Glomerular endothelial cell (primary cell): ENCODE data around the gene MED14. TPM values are rescaled to one million over a fixed set of nuclear protein-coding genes. Genes with fewer than 3 reads are reported as not detected.
A peak's percentile ranks its signal among the peaks of the same experiment; 100 is the strongest.
"Not testable (repeated sequence)": the region's sequence is repeated elsewhere in the genome, so short reads cannot be mapped to it uniquely, and the experiment has no call there.

Experiments used
- DNase-seq: peaks from one replicate; pipeline ENCODE4 v3.0.0-alpha.2; 2011; ENCODE audit warnings: low read depth, low spot score; ENCODE audit errors: extremely low read depth
- total RNA-seq: library from RNA; depleted of rRNA; stranded (reverse); fragments of >200 nt; gene quantifications from 2 replicates; pipeline ENCODE4 v1.2.3, GENCODE V29; 2015

The MED14 gene
- 22.4 and 33.3 TPM in 2 replicates for total RNA-seq

GRCh38 chrX:40735325-40736169, at the start of gene MED14:
TSS of gene MED14 (minus strand) at chrX:40735542. CDS start at chrX:40735412, 130 bp downstream.
- DNase-seq: peak; percentile 31

GRCh38 chrX:40784516-40785151, 49.3 kb upstream of the MED14 start:
- DNase-seq: no peak

GRCh38 chrX:40782644-40783259, 47.4 kb upstream of the MED14 start:
- not testable (repeated sequence) for DNase-seq

GRCh38 chrX:40780951-40781350, 45.6 kb upstream of the MED14 start:
- no peak for DNase-seq

DNA sequence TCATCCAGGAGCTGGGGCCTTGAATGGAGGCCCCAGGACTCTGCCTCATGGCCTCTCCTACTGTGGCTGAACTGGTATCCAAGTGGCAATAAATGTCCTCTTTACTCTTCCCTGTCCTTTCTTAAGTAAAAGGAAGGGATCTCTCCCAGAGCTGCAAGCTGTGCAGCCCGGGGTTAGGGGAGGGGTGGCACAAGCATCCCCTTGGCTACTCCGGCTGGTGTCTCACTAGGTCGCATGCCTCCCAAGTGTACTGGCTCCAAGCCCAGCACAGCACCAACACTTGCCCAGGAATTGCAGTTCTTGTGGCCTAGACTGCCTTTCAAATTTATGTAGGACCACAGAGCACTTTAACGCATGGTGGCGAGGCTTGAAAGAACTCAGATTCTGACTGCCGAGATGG, 44.7 kb upstream of the MED14 start:
- DNase-seq: no peak

DNA sequence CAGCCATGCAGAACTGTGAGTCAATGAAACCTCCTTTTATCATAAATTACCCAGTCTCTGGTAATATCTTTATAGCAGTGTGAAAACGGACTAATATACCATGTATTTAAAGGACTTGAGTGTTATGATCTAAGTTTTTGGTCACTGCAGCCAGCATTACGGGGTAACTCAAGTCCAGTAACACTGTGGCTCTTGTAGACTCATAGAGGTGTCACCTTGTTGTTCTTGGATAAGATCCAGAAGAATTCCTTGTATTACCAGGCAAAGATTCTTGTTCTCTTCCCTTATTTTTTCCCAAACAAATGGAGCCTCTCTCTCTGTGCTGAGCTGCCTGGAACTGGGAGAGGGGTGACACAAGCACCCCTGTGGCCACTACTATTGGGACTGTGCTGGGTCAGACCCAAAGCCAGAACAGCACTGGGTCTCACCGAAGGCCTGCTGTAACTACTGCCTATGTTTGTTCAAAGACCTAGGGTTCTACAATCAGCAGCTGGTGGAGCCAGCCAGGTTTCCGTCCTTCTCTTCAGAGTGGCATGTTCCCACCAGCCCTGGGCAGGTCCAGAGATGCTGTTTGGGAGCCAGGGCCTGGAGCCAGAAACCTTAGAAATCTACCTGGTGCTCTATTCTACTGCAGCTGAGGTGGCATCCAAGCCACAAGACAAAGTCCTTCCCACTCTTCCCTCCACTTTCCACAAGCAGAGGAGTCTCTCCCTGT, 43.7 kb upstream of the MED14 start:
- DNase-seq: no peak

GRCh38 chrX:40773809-40774208, 38.5 kb upstream of the MED14 start:
- no peak for DNase-seq

- no peak for DNase-seq
Observed at GRCh38 chrX:40773188-40773587, 37.8 kb upstream of the MED14 start.

GRCh38 chrX:40772290-40772689, 36.9 kb upstream of the MED14 start:
- DNase-seq: no peak

GRCh38 chrX:40761762-40762161, 26.4 kb upstream of the MED14 start:
- DNase-seq: no peak

- no peak for DNase-seq
Observed at GRCh38 chrX:40759374-40759773, 24.0 kb upstream of the MED14 start.

GRCh38 chrX:40757058-40757457, 21.7 kb upstream of the MED14 start:
- DNase-seq: no peak

DNA sequence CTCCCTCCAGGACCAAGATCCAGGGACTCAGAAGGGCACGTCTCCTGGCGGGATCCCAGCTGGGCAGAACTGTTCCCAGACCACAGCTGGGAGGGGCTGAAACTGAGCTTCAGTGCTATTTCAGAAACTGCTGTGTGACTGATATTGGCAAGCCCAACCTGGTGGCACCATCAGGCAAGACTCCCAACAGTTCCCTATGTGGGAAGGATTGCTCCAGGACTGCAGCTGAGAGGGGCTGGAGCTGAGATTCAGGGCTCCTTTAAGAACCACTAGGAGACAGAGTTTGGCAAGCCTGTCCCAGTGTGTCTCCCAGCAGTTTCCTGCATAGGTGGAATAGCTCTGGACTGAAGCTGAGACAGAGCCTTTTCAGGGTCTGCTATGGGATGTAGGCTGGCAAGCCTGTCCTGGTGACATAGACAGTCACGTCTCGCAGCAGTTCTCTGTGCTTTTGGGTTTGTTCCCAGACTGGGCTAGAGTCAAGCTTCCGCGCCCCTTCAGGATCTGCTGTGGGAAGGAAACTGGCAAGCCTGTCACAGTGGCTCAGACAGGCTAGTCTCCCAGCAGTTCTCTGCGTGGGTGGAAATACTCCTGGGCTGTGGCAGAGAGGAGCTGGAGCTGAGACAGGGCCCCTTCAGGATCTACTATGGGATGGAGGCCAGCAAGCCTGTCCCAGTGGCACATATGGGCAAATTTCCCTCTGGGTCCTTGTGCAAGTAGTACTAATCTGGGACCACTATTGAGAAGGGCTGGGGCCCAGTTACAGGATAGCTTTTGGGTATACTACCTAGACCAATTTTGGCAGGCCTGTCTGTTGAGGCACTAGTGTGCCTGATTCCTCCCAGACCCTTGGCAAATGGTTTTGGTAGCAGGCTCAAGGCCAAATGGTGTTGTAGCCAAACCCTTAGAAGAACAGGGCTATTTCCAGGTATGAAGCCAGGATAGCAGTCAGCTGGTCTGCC, 20.2 kb upstream of the MED14 start:
- DNase-seq: no peak

DNA sequence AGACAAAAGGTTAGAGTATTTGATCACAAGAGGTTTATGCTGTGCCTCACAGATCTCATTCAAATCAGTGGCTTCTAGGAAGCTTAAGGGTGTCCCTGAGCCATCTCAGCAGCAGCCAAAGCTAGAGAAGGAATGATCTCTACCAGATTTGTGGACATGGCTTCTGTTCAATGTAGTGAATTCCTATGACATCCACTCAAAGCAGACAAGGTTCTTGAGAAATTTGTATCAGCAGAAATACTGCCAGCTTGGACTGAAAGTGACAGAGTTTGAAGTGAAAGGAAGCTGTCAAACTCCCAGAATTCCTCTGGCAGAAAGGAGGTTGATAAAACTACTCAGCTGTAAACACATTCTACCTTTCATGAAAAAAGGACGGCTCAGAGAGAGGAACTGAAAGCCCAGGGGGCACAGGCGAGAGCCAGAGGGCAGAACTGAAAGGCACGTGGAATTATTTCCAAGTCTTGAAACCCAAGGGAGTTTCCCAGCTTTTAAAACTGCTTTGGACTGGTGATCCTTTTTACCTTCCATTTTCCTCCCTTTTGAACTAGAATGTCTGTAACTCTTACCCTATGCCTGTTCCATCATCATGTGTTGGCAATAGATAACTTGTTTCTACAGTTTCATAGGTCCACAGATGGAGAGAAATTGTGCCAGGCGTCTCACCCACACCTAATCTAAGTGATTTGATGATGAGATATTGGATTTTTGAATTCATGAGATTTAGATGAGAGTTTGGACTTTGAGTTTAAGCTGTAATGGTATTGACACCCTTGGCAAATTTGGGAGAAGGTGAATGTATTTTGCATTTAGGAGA, 14.5 kb upstream of the MED14 start:
- DNase-seq: no peak

GRCh38 chrX:40748977-40749376, 13.6 kb upstream of the MED14 start:
- no peak for DNase-seq

GRCh38 chrX:40746521-40746920, 11.2 kb upstream of the MED14 start:
- no peak for DNase-seq

DNA sequence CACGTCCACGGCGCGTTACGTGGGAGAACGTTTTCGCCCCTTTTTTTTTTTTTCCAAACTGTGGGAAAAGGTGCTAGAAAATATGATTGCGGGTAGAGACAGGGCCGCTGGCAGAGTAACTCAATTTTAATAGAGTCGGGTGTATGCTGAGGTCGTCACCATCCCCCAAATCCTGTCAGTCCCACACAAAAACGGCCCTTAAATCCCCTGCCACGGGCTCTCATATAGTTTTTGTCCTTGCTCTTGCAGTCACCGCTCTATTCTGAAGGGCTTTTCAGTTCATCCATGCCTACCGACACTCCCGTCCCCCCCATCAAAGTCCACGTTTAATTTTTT, 796 bp upstream of the MED14 start:
- no peak for DNase-seq

DNA sequence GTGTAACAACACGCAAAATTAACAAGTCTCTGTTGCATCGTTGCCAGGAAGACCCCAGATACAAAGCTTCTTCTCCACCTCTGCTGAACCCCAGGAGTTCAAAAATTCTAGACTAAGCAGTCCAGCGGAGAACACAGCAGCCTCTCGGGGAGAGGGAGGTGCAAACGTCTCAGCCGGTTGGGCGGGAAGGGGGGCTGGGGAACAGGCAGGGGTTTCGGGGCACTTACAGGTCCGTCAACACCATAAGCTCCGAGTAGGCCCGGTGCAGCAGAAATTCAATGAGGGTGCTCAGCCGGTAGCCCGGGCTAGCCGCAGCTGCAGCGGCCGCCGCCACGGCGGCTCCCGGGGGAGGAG, 394 bp downstream of the MED14 start:
- no peak for DNase-seq

DNA sequence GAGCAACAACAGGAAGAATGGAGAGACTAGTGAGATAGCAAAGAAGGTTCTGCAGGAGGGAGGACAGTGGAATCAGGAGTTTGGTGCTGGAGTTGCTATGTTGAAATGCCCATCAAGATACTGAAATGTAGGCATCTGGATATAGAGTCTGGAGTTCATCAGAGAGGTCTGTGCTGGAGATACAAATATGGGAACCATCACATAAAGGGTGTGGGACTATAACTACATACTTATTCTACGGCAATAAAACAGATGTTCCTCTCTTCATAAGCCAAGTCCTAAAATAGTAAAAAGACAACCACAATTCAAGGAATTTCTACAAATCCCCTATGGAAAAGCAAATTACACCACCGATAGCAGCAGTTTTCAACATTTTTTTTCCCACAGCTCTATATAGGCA, 1.6 kb downstream of the MED14 start:
- no peak for DNase-seq
